Activated CD4-positive, alpha-beta memory T cell treated with anti-CD3 and anti-CD28 coated beads, Interleukin-2, amount 10 ng/mL, durations not matched to agents 7 days and 5 days (primary cell): Measurements from ENCODE around the gene COMT. TPM values are rescaled to one million over a fixed set of nuclear protein-coding genes. Genes with fewer than 3 reads are reported as not detected.
A peak's percentile ranks its signal among the peaks of the same experiment; 100 is the strongest.
"Not testable (repeated sequence)": the region's sequence is repeated elsewhere in the genome, so short reads cannot be mapped to it uniquely, and the experiment has no call there.

Source experiments
- CTCF ChIA-PET: fragments of 350-600 bp; sonication (Branson Sonifier 250); formaldehyde crosslinking; loops from one replicate; lab custom pipeline; 2021; ENCODE audit warnings: antibody characterized with exemption, inconsistent platforms; lab: Charles Lee
- POLR2A ChIA-PET: fragments of 350-600 bp; sonication (Branson Sonifier 250); formaldehyde crosslinking; loops from one replicate; lab custom pipeline; 2021; ENCODE audit warnings: antibody characterized with exemption; lab: Charles Lee
- DNase-seq: peaks from one replicate; pipeline ENCODE4 v3.0.0-alpha.2; 2020
- H3K27ac Mint-ChIP-seq: one replicate; pipeline ENCODE4 v1.8.0; 2021; ENCODE audit warnings: mild to moderate bottlenecking, mixed read lengths
- H3K27me3 Mint-ChIP-seq: one replicate; pipeline ENCODE4 v1.8.0; 2021; ENCODE audit warnings: mixed read lengths
- H3K36me3 Mint-ChIP-seq: one replicate; pipeline ENCODE4 v1.8.0; 2021; ENCODE audit warnings: low read depth, mixed read lengths
- H3K4me1 Mint-ChIP-seq: one replicate; pipeline ENCODE4 v1.8.0; 2021; ENCODE audit warnings: mixed read lengths
- H3K4me3 Mint-ChIP-seq: one replicate; pipeline ENCODE4 v1.8.0; 2021; ENCODE audit warnings: mild to moderate bottlenecking, mixed read lengths
- H3K9me3 Mint-ChIP-seq: one replicate; pipeline ENCODE4 v1.8.0; 2021; ENCODE audit warnings: mixed read lengths
- total RNA-seq, 2 experiments: library from RNA; stranded (reverse); gene quantifications; one replicate each; pipeline ENCODE4 v1.2.3, GENCODE V29; 2021

The COMT gene
- total RNA-seq, 2 experiments from 2014 or later: 78.7 to 79.3 TPM

- H3K4me1 Mint-ChIP-seq, H3K27me3 Mint-ChIP-seq, DNase-seq, H3K9me3 Mint-ChIP-seq, POLR2A ChIA-PET, H3K27ac Mint-ChIP-seq, H3K4me3 Mint-ChIP-seq: not testable (repeated sequence)
- CTCF ChIA-PET: interaction anchor here (1.1 kb wide), 1 partner anchor 25 kb away, joined by 3 read pairs; no protein-coding TSS in a partner anchor
- peaks cover 20% of the 10 kb centered on the region for H3K36me3 Mint-ChIP-seq
These were observed 6.4 kb upstream of the COMT start for GRCh38 chr22:19935123-19935718.

- Mint-ChIP-seq H3K27ac (no peak overlapping the region), H3K36me3 (peaks cover 20% of the 10 kb centered on the region), H3K27me3 (no peaks in the 10 kb centered on the region), H3K4me3 (no peak overlapping the region), H3K4me1 (peaks cover 12% of the 10 kb centered on the region), H3K9me3 (peaks cover 9% of the 10 kb centered on the region)
- CTCF ChIA-PET: no interaction called here
- POLR2A ChIA-PET: no interaction called here
- DNase-seq: no peak
These were observed 5.1 kb upstream of the COMT start for GRCh38 chr22:19936513-19936912.

- Mint-ChIP-seq H3K27me3 (no peaks in the 10 kb centered on the region), H3K27ac (no peak overlapping the region), H3K36me3 (peaks cover 23% of the 10 kb centered on the region), H3K9me3 (peaks cover 9% of the 10 kb centered on the region), H3K4me1 (peaks cover 18% of the 10 kb centered on the region), H3K4me3 (no peak overlapping the region)
- no peak for DNase-seq
- CTCF ChIA-PET: no interaction called here
- POLR2A ChIA-PET: no interaction called here
These were observed 3.7 kb upstream of the COMT start for GRCh38 chr22:19937616-19938473.

GRCh38 chr22:19940536-19941364 is 822 bp upstream of the COMT start:
- H3K36me3 Mint-ChIP-seq: peaks cover 25% of the 10 kb centered on the region
- no peaks in the 10 kb centered on the region for H3K27me3 Mint-ChIP-seq
- peaks cover 9% of the 10 kb centered on the region for H3K9me3 Mint-ChIP-seq
- H3K4me1 Mint-ChIP-seq: peaks cover 35% of the 10 kb centered on the region
- POLR2A ChIA-PET: interaction anchor here (1.0 to 2.7 kb wide), 5 partner anchors 15 to 85 kb away, joined by 3 to 11 read pairs (median 5); partner anchors contain the start of genes GNB1L and RTL10
- H3K27ac Mint-ChIP-seq: peak overlapping the region; percentile 68
- peak overlapping the region; percentile 91 for H3K4me3 Mint-ChIP-seq
- no peak for DNase-seq
- CTCF ChIA-PET: interaction anchor here (1.4 to 1.9 kb wide), 2 partner anchors 210 kb away, joined by 4 read pairs; no protein-coding TSS in a partner anchor

GRCh38 chr22:19942157-19943081 is 847 bp downstream of the COMT start:
- POLR2A ChIA-PET: interaction anchor here (0.7 to 2.7 kb wide), 8 partner anchors 9 to 464 kb away, joined by 3 to 11 read pairs (median 5); partner anchors contain the start of genes GNB1L and RTL10
- peak overlapping the region; percentile 88 for H3K27ac Mint-ChIP-seq
- no peak for DNase-seq
- H3K4me1 Mint-ChIP-seq: peaks cover 41% of the 10 kb centered on the region
- peaks cover 10% of the 10 kb centered on the region for H3K36me3 Mint-ChIP-seq
- no peaks in the 10 kb centered on the region for H3K27me3 Mint-ChIP-seq
- H3K4me3 Mint-ChIP-seq: peak overlapping the region; percentile 91
- no peaks in the 10 kb centered on the region for H3K9me3 Mint-ChIP-seq
- CTCF ChIA-PET: interaction anchor here (1.0 to 1.9 kb wide), 4 partner anchors 11 to 212 kb away, joined by 3 to 6 read pairs (median 4); no protein-coding TSS in a partner anchor

GRCh38 chr22:19943082-19944026 is 1.8 kb downstream of the COMT start:
- peaks cover 13% of the 10 kb centered on the region for H3K36me3 Mint-ChIP-seq
- peak overlapping the region; percentile 91 for H3K4me3 Mint-ChIP-seq
- H3K27me3 Mint-ChIP-seq: no peaks in the 10 kb centered on the region
- ChIA-PET CTCF (interaction anchor here (1.0 to 1.8 kb wide), 4 partner anchors 10 to 213 kb away, joined by 3 to 6 read pairs (median 4); no protein-coding TSS in a partner anchor), POLR2A (interaction anchor here (0.6 to 2.7 kb wide), 6 partner anchors 11 to 465 kb away, joined by 3 to 11 read pairs (median 6); partner anchors contain the start of genes GNB1L and RTL10)
- no peaks in the 10 kb centered on the region for H3K9me3 Mint-ChIP-seq
- peaks cover 41% of the 10 kb centered on the region for H3K4me1 Mint-ChIP-seq
- peak overlapping the region; percentile 88 for H3K27ac Mint-ChIP-seq
- DNase-seq: no peak

- Mint-ChIP-seq H3K9me3 (no peaks in the 10 kb centered on the region), H3K36me3 (peaks cover 16% of the 10 kb centered on the region), H3K27ac (no peak overlapping the region), H3K4me1 (peaks cover 19% of the 10 kb centered on the region), H3K27me3 (no peaks in the 10 kb centered on the region), H3K4me3 (no peak overlapping the region)
- no peak for DNase-seq
- POLR2A ChIA-PET: no interaction called here
- CTCF ChIA-PET: interaction anchor here (0.7 to 3.0 kb wide), 3 partner anchors 137 to 217 kb away, joined by 3 to 18 read pairs (median 3); no protein-coding TSS in a partner anchor
These were observed 6.6 kb downstream of the COMT start for GRCh38 chr22:19948057-19948760.

GRCh38 chr22:19951346-19951745 is 9.8 kb downstream of the COMT start:
- Mint-ChIP-seq H3K9me3 (no peaks in the 10 kb centered on the region), H3K4me1 (peaks cover 16% of the 10 kb centered on the region), H3K4me3 (no peak overlapping the region), H3K36me3 (peaks cover 9% of the 10 kb centered on the region), H3K27me3 (no peaks in the 10 kb centered on the region), H3K27ac (no peak overlapping the region)
- no peak for DNase-seq
- ChIA-PET POLR2A (no interaction called here), CTCF (no interaction called here)

- H3K4me1 Mint-ChIP-seq: peaks cover 10% of the 10 kb centered on the region
- no peaks in the 10 kb centered on the region for H3K27me3 Mint-ChIP-seq
- peak overlapping the region; percentile 84 for H3K27ac Mint-ChIP-seq
- ChIA-PET POLR2A (interaction anchor here (0.8 to 1.9 kb wide), 2 partner anchors 13 to 15 kb away, joined by 3 to 8 read pairs; partner anchors contain the start of genes COMT and TXNRD2), CTCF (interaction anchor here (0.6 kb wide), 1 partner anchor 83 kb away, joined by 3 read pairs; no protein-coding TSS in a partner anchor)
- H3K36me3 Mint-ChIP-seq: peaks cover under 1% of the 10 kb centered on the region
- peak; percentile 25 for DNase-seq
- no peaks in the 10 kb centered on the region for H3K9me3 Mint-ChIP-seq
- H3K4me3 Mint-ChIP-seq: no peak overlapping the region
These were observed 13.9 kb downstream of the COMT start for GRCh38 chr22:19955241-19956128.
